KMS-11 (cell line): Measurements from ENCODE around the gene PKD1.
"Not testable (repeated sequence)": the region's sequence is repeated elsewhere in the genome, so short reads cannot be mapped to it uniquely, and the experiment has no call there.

Experiments
- H2AFZ ChIP-seq: fragments of 200-600 bp; sonication (generic); 2 replicates; pipeline ENCODE4 v1.6.1; 2016; ENCODE audit warnings: antibody characterized with exemption, mixed run types, low read depth
- H3K27ac ChIP-seq: fragments of 200-600 bp; sonication (generic); 2 replicates; pipeline ENCODE4 v1.6.1; 2016; ENCODE audit warnings: mild to moderate bottlenecking, mixed run types
- H3K27me3 ChIP-seq: fragments of 200-600 bp; sonication (generic); 2 replicates; pipeline ENCODE4 v1.6.1; 2017; ENCODE audit warnings: mild to moderate bottlenecking, low read depth, mixed run types, moderate library complexity; ENCODE audit not compliant: insufficient read depth
- H3K36me3 ChIP-seq: fragments of 200-600 bp; sonication (generic); 2 replicates; pipeline ENCODE4 v1.6.1; 2017; ENCODE audit warnings: mild to moderate bottlenecking, mixed run types; ENCODE audit not compliant: insufficient read depth
- H3K4me1 ChIP-seq: fragments of 200-600 bp; sonication (generic); 2 replicates; pipeline ENCODE4 v1.6.1; 2016; ENCODE audit warnings: mild to moderate bottlenecking, low read depth, mixed run types; ENCODE audit not compliant: poor library complexity, severe bottlenecking
- H3K4me2 ChIP-seq: fragments of 200-600 bp; sonication (generic); 2 replicates; pipeline ENCODE4 v1.7.0; 2016; ENCODE audit warnings: mild to moderate bottlenecking, mixed run types
- H3K4me3 ChIP-seq: fragments of 200-600 bp; sonication (generic); IDR thresholded peaks from 2 replicates; pipeline ENCODE4 v1.6.1; 2017; ENCODE audit warnings: low read depth, low read length, mixed read lengths; ENCODE audit not compliant: insufficient read depth
- H3K79me2 ChIP-seq: fragments of 200-600 bp; sonication (generic); 2 replicates; pipeline ENCODE4 v1.6.1; 2016; ENCODE audit warnings: low read depth, mixed run types; ENCODE audit not compliant: insufficient read depth
- H3K9ac ChIP-seq: fragments of 200-600 bp; sonication (generic); 2 replicates; pipeline ENCODE4 v1.6.1; 2016; ENCODE audit warnings: mild to moderate bottlenecking, mixed run types
- H4K20me1 ChIP-seq: fragments of 200-600 bp; sonication (generic); 2 replicates; pipeline ENCODE4 v1.6.1; 2016; ENCODE audit warnings: mild to moderate bottlenecking, mixed run types; ENCODE audit not compliant: insufficient read depth
- TF ChIP-seq, protein P1 (sequence below): fragments of 200-600 bp; sonication (generic); conservative IDR thresholded peaks from 2 replicates; pipeline ENCODE4 v1.6.1; 2017; ENCODE audit warnings: low read depth, mild to moderate bottlenecking, antibody characterized with exemption, low read length, moderate library complexity, mixed read lengths

The PKD1 gene

GRCh38 chr16:2121853-2122252, 13.8 kb downstream of the PKD1 start:
- no peak overlapping the region for H3K4me3 ChIP-seq
- H3K27me3 ChIP-seq = no peaks in the 10 kb centered on the region
- TF ChIP-seq, protein P1, sequence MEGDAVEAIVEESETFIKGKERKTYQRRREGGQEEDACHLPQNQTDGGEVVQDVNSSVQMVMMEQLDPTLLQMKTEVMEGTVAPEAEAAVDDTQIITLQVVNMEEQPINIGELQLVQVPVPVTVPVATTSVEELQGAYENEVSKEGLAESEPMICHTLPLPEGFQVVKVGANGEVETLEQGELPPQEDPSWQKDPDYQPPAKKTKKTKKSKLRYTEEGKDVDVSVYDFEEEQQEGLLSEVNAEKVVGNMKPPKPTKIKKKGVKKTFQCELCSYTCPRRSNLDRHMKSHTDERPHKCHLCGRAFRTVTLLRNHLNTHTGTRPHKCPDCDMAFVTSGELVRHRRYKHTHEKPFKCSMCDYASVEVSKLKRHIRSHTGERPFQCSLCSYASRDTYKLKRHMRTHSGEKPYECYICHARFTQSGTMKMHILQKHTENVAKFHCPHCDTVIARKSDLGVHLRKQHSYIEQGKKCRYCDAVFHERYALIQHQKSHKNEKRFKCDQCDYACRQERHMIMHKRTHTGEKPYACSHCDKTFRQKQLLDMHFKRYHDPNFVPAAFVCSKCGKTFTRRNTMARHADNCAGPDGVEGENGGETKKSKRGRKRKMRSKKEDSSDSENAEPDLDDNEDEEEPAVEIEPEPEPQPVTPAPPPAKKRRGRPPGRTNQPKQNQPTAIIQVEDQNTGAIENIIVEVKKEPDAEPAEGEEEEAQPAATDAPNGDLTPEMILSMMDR = no peak
- H3K79me2 ChIP-seq = peaks cover 6% of the 10 kb centered on the region; the same call in 1 of the 2 replicates
- H4K20me1 ChIP-seq = no peaks in the 10 kb centered on the region
- H2AFZ ChIP-seq = no peak overlapping the region
- H3K4me1 ChIP-seq = no peaks in the 10 kb centered on the region
- H3K9ac ChIP-seq = no peak overlapping the region
- H3K36me3 ChIP-seq = no peaks in the 10 kb centered on the region
- no peak overlapping the region for H3K4me2 ChIP-seq
- H3K27ac ChIP-seq = no peak overlapping the region

GRCh38 chr16:2121325-2121724, 14.4 kb downstream of the PKD1 start:
- not testable (repeated sequence) for H4K20me1 ChIP-seq, H3K4me3 ChIP-seq, H3K4me1 ChIP-seq, H3K9ac ChIP-seq, H3K79me2 ChIP-seq, H3K27me3 ChIP-seq, H3K4me2 ChIP-seq, H3K36me3 ChIP-seq, H3K27ac ChIP-seq, H2AFZ ChIP-seq

GRCh38 chr16:2117960-2118722, 17.6 kb downstream of the PKD1 start:
- not testable (repeated sequence) for H3K27me3 ChIP-seq, H3K4me3 ChIP-seq, H3K4me2 ChIP-seq, H3K27ac ChIP-seq, H3K36me3 ChIP-seq, H3K79me2 ChIP-seq, H3K4me1 ChIP-seq, H3K9ac ChIP-seq, H4K20me1 ChIP-seq, H2AFZ ChIP-seq

- not testable (repeated sequence) for H3K4me2 ChIP-seq, H3K27me3 ChIP-seq, H4K20me1 ChIP-seq, H3K36me3 ChIP-seq, H3K9ac ChIP-seq, H3K79me2 ChIP-seq, H3K4me3 ChIP-seq, H2AFZ ChIP-seq, H3K27ac ChIP-seq, H3K4me1 ChIP-seq
Observed at GRCh38 chr16:2117341-2117740, 18.4 kb downstream of the PKD1 start.

DNA sequence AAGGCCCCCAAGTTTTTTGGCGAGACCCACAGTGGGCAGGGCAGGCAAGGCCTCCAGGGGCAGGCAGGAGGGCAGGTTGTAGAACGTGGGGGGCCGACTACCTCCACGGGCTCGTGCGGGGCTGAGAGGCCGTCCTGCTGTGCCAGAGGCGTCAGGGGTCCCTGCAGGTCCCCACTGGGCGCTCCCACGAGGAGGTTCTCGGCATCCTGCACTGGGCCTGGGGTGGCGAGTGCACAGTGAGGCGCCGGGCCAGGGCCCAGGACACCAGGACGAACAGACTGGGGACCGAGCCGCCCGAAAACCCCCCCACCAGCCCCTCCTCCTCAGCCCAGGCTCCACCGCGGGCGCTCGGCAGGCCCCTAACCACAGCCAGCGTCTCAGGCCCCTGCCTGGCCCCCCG, 19.3 kb downstream of the PKD1 start:
- not testable (repeated sequence) for H4K20me1 ChIP-seq, H3K79me2 ChIP-seq, H2AFZ ChIP-seq, H3K27me3 ChIP-seq, H3K4me1 ChIP-seq, H3K4me3 ChIP-seq, H3K9ac ChIP-seq, H3K27ac ChIP-seq, H3K36me3 ChIP-seq, H3K4me2 ChIP-seq

- Histone ChIP-seq H3K4me3 (no peak overlapping the region), H3K27ac (no peak overlapping the region), H2AFZ (no peak overlapping the region), H3K79me2 (0 out of 2 replicates have a peak, but pooled peaks cover 3% of the 10 kb centered on the region), H3K36me3 (no peaks in the 10 kb centered on the region), H3K4me2 (no peak overlapping the region), H3K9ac (no peak overlapping the region), H4K20me1 (no peaks in the 10 kb centered on the region), H3K27me3 (no peaks in the 10 kb centered on the region), H3K4me1 (no peaks in the 10 kb centered on the region)
- TF ChIP-seq, protein P1 = no peak
Observed at GRCh38 chr16:2115591-2115973, 20.1 kb downstream of the PKD1 start.

DNA sequence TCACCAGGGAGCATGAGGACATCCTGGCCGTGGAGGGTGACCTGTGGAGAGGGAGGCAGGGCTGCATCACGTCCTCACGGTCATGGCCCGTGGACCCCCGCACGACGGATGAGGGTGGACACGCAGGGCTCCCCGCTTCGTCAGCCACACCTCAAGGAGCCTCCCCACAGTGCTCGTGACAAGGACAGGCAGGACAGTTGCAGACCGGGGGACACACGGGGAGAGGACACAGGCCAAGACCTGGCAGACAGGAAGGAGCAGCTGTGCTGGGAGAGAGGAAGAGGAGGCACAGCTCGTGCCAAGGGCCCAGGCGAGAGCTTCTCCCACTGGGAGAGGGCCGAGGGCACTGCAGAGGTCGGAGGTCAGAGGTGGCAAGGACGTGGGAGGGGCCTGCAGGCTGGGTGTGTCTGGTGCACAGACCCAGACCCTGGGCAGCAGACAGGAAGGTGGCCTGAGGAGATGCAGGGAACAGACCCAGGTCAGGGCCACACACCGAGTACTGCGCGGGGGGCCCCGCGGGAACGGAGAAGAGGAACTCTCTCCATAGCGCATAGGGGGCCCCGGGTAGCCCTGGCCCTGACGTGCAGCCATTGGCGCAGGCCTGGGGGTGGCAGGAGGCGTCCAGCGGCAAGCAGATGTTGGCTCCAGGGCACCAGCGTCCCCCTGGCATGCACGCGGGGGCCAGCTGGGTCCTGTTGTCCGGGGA, 20.7 kb downstream of the PKD1 start:
- H4K20me1 ChIP-seq, H3K4me1 ChIP-seq, H2AFZ ChIP-seq, H3K4me3 ChIP-seq, H3K9ac ChIP-seq, H3K27me3 ChIP-seq, H3K4me2 ChIP-seq, H3K36me3 ChIP-seq, H3K79me2 ChIP-seq, H3K27ac ChIP-seq: not testable (repeated sequence)

DNA sequence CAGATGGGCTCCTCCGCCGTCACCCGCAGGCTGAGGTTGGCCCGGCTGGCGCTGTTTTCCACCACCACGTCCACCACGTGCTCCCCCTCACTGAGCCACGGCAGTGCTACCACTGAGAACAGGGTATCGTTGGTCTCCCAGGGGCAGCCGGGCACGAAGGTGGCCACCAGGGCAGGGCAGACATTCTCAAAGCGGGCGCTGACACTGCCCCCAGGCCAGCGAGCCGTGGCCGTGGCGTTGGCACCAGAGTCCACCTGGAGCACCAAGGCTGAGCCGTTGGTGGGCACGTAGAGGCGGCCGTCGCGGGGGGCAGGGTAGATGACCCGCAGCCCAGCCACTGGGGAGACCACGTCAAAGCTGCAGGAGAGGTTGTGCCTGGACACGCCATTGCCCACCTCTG, 21.5 kb downstream of the PKD1 start:
- not testable (repeated sequence) for H3K4me3 ChIP-seq, H3K27ac ChIP-seq, H3K36me3 ChIP-seq, H3K9ac ChIP-seq, H3K4me2 ChIP-seq, H2AFZ ChIP-seq, H3K27me3 ChIP-seq, H3K4me1 ChIP-seq, H3K79me2 ChIP-seq, H4K20me1 ChIP-seq
